ENCODE data around the gene LAMTOR1.

- TF ChIP-seq CTCF (conservative IDR thresholded peaks at IDR 0.05; ENCODE audit: low read length) (no peak), EZH2phosphoT487 (IDR thresholded peaks at IDR 0.05; ENCODE audit: borderline replicate concordance, low read depth, low read length) (no peak)
Measured at GRCh38 chr11:72138821-72139390, 35.8 kb upstream of the LAMTOR1 start.
